ENCODE data around the gene TOX3.

TOX3 gene

DNA sequence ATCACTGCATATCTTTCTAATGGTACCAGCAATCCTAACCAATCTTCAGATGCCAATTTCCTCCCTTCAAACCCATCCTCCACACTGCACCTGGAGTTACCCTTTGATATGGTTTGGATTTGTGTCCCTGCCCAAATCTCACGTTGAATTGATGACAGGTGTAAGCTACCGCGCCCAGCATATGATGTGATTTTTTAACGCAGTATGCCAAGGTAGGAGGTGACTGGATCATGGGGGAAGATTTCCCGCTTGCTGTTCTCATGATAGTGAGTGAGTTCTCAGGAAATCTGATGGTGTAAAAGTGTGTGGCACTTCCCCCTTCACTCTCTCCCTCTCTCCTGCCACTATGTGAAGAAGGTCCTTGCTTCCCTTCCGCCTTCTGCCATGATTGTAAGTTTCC is 57.0 kb downstream of the TOX3 start:
- no peak for DNase-seq

- DNase-seq, result no peak
Measured at GRCh38 chr16:52488837-52489289, 58.1 kb downstream of the TOX3 start.

DNA sequence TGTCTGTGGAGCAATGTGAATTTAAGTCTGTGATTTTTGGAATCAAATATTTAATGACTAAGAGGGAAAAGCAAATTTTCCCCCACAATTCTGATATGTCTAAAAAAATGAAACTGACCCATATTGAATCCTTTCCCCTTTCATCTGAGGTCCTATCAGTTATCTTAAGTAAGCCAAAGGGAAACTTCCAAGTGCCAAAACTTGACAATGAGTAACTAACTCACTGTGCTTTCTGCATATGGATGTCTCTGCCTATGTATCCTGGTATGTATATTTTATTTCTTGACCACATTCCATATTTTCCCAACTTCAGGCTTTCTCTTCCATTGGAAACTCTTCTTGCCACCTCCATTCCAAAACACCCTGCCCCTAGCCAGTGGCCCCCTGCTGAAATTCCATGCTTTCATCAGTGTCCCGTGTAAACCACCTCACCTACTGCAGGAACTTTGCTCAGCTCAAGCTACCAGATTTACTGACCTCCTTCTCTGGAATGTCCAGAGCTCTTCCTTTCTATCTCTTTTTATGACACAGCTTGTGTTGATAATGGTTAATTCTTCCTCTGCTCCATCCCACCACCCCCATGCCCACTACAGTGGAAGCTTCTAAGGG is 59.0 kb downstream of the TOX3 start:
- DNase-seq, result no peak

GRCh38 chr16:52480237-52480636 is 66.7 kb downstream of the TOX3 start:
- DNase-seq, result no peak

GRCh38 chr16:52476111-52476510 is 70.8 kb downstream of the TOX3 start:
- no peak for DNase-seq

DNA sequence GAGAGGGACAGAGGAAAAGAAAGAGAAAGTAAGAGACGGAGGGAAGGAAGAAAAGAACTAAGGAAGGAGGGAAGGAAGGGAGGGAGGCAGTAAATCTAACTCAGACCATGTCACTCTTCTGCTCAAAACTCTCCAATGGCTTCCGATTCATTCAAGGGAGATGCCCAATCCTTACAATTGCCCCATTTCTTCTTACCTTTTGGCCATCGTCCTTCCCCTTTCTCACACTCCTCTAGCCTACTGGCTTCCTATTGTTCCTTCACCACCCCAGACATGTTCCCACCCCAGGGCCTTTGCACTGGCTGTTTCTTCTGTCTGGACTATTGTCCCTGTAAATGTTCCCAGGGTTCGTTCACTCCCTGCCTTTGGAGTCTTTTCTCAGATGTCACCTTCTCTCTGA is 72.3 kb downstream of the TOX3 start:
- DNase-seq, result no peak

- no peak for DNase-seq
Measured at GRCh38 chr16:52473096-52473495, 73.8 kb downstream of the TOX3 start.

- no peak for DNase-seq
Measured at GRCh38 chr16:52471650-52472370, 75.1 kb downstream of the TOX3 start.

DNA sequence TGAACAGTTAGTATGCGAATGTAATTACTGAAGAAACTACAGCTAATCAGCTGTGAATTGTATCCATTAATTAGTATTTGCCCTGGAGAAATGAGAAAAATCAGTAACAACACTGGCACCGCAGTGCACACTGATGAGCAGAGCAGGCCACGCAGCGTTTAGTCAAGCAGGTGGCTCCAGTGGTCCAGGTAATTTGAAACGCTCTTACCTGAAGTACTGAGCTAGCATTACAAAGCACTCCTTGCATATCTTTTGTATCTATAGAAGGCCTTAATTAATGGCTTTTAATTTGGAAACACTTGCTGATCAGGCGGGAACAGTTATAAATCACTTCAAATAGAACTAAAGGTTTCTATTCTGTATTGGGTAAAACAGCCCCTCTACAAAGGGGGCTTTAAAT is 76.4 kb downstream of the TOX3 start:
- DNase-seq, result no peak

DNA sequence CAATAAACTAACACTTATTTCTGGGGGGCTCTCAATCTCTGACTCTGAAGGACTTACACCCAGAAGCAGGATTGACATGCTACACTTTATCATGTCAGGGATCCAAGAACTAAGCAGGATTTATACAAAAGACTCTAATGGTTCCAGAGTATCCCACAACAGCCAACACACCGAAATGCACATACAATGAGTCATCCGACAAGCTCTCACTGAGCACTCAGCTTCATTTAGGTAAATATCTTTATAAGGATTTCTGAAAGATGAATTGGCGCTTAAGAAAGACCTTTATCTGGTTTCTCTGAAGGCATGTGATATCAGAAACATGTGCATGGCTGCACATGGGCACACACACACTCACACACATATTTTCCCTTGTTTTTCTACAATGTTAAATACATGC is 77.2 kb downstream of the TOX3 start:
- no peak for DNase-seq

- no peak for DNase-seq
Measured at GRCh38 chr16:52469091-52469490, 77.9 kb downstream of the TOX3 start.

GRCh38 chr16:52467753-52468152 is 79.2 kb downstream of the TOX3 start:
- DNase-seq, result no peak

- peak; percentile 27 for DNase-seq
Measured at GRCh38 chr16:52466994-52467393, 79.9 kb downstream of the TOX3 start.

DNA sequence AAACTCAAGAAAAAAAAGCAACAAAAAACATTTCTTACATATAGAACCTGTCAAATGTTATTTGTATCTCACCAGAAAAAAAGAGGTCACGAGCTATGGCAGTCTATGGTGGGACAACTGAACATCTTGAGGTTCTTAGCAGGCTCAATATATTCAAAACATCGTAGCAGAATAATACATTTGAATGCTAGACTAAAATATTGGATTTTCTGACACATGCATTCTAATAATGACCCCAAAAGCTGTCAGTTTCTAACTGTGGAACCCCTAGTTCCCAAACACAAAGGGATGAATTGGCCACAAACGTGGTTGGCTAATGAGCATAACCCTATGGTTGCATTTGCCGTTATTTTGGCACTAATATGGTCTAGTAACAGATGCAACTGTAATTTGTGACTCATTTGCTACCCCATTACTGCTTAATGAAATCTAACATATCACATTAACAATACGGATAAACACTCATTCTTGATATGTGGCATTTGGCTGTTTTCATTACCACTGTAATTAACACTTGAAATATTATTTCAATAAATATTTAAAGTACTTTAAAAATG is 81.2 kb downstream of the TOX3 start:
- peak; percentile 57 for DNase-seq

GRCh38 chr16:52463904-52464303 is 83.0 kb downstream of the TOX3 start:
- DNase-seq, result no peak

- DNase-seq, result no peak
Measured at GRCh38 chr16:52462816-52463215, 84.1 kb downstream of the TOX3 start.

DNA sequence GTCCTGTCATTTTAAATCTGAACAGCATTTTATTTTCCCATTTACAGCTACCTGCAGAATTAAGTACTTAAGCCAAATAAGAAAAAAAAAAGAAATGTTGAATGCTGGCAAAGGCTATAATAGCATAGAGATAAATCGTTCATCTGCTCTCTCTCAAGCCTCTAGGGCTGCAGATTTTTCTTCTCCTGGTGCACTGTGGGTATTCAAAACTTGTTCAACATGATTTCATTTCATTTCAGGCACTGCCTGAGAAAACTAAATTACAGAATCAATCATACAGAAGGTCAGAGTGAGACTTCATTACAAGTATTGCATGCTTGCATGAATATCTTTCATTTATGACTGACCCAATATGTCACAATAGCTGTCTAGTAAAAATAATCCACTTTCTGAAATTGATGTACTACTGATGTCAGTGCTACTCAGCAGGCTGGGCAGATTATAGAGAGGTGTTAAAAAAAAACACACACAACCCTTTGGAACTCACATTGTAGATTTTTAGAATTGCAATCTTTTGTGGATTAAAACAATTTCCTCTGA is 86.2 kb downstream of the TOX3 start:
- DNase-seq, result no peak

DNA sequence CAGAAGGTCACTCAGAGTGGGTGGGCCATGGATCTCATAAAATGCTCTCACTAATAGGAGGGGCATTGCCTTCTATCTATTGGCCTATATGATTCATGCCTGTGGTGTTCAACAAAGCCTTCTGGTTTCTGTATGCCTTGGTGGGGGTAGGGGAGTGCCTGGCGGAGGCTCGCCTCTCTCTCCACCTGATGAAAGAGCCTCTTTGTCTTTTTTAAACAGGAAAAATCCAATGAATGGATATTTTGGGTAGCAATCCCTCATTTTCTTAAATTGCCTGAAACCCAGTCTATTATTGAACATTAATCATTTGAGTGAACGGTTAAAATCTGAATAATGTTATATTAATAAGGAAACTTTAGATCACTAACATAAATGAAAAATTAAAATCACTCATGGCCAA is 90.6 kb downstream of the TOX3 start:
- DNase-seq, result no peak

GRCh38 chr16:52455549-52456277 is 91.2 kb downstream of the TOX3 start:
- DNase-seq, result no peak

DNA sequence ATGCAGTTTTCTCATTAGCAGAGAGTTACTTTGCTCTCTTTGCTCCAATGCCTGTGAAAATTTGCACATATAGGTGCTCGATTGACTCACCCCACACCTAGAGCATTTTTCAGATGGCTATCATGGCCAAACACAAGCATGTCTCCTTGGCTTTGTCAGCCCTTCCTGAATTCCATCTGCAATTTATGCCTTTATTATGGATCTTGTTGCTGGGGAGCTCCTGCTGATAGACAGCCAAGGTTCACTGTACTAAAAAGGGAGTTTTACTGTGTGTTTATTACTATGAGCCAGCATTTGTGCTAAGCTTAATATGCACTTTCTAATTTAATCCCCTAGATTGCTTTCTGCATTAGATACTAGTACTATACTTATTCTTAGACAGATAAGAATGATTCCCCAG is 93.3 kb downstream of the TOX3 start:
- DNase-seq, result no peak

DNA sequence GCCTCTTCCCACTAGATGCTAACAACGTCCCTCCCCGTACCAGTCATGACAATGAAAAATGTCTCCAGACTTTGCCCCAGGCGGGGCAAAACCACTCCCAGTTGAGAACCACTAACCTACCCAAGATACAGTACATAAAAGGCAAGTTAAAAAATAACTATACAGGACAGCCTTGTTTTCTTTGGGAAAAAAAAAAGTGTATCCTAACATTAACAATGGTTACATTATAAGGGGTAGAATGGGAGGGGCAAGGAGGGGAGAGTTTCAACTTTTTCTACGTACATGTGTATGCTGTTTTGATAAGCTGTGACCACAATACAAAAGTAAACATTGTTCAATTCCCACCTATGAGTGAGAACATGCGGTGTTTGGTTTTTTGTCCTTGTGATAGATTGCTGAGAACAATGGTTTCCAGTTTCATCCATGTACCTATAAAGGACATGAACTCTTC is 94.9 kb downstream of the TOX3 start:
- no peak for DNase-seq

DNA sequence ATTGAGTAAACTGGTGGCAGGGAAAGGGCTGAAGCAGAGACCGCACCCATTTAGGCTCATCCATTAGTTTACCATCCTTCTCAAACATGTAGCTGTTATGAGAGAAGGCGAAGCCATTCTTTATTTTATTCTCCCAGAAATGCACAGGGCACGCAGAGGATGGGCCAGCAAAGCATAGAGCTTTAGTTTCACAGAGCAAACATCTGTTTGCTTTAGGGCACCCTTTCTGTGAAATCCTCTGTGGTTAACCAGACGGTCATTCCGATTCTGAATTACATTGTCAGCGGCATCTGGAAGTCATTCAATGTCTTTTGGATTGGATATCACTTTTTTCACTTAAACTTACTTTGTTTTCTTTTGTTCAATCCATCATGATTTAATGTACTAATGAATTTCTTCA is 96.0 kb downstream of the TOX3 start:
- no peak for DNase-seq

DNA sequence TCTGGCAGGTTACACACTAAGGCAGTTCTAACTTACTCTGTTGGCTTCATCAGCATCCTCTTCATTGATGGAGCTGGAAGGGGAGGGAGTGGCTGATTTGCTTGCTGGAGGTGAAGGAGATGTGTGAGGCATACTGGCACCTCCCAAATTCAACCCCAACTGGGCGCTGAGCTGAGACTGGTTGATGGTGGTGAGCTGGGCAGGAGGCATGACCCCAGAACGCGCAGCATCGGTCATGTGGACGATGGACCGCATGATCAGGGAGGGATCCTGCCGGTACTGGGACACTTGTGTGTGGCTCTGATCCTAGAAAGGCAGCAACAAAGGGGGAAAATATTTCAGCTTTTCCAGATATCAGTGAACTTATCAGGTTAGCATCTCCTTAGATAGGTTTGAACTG is 96.7 kb downstream of the TOX3 start:
- DNase-seq, result no peak

GRCh38 chr16:52446080-52446479 is 100.9 kb downstream of the TOX3 start:
- no peak for DNase-seq
